HepG2 (cell line): Measurements from ENCODE around the gene PLSCR4. TPM values are rescaled to one million over a fixed set of nuclear protein-coding genes. Genes with fewer than 3 reads are reported as not detected.
A peak's percentile ranks its signal among the peaks of the same experiment; 100 is the strongest.

Source experiments
- FLYWCH1 ChIP-seq: sonication (generic); formaldehyde crosslinking; IDR thresholded peaks from 2 replicates; pipeline ENCODE4 v1.8.1; 2023; ENCODE audit warnings: mild to moderate bottlenecking, missing genetic modification reagents
- GFI1 ChIP-seq: sonication (generic); formaldehyde crosslinking; IDR thresholded peaks from 2 replicates; pipeline ENCODE4 v1.5.0; 2020; ENCODE audit warnings: missing genetic modification reagents, mild to moderate bottlenecking, borderline replicate concordance
- KAT8 ChIP-seq: IDR thresholded peaks from 2 replicates; pipeline ENCODE4 v1.6.1; 2016; ENCODE audit warnings: missing genetic modification reagents, missing compliant biosample characterization
- MAFF ChIP-seq: IDR thresholded peaks from 2 replicates; pipeline ENCODE4 v1.6.1; 2011; ENCODE audit warnings: low read depth, low read length, improper control_type of control experiment
- MBD4 ChIP-seq: IDR thresholded peaks from 2 replicates; pipeline ENCODE4 v1.6.1; 2012; ENCODE audit warnings: low read length, inconsistent platforms, borderline replicate concordance
- RARG ChIP-seq: sonication (generic); formaldehyde crosslinking; IDR thresholded peaks from 2 replicates; pipeline ENCODE4 v1.4.0; 2020; ENCODE audit warnings: low read depth, mild to moderate bottlenecking, missing genetic modification reagents
- RBM22 ChIP-seq: fragments of 200-400 bp; formaldehyde crosslinking; optimal IDR thresholded peaks from 2 replicates; pipeline ENCODE3; 2017; ENCODE audit warnings: mild to moderate bottlenecking, low read length, moderate library complexity
- SRSF1 ChIP-seq: fragments of 200-400 bp; formaldehyde crosslinking; optimal IDR thresholded peaks from 2 replicates; pipeline ENCODE3; 2017; ENCODE audit warnings: mild to moderate bottlenecking, low read depth, low read length, moderate library complexity
- YY1 ChIP-seq: IDR thresholded peaks from 2 replicates; pipeline ENCODE4 v1.6.1; 2011; ENCODE audit warnings: low read length, low read depth, moderate library complexity, mild to moderate bottlenecking; ENCODE audit not compliant: insufficient read depth, insufficient replicate concordance
- ZFP37 ChIP-seq: sonication (generic); formaldehyde crosslinking; IDR thresholded peaks from 2 replicates; pipeline ENCODE4 v1.4.0; 2020; ENCODE audit warnings: missing genetic modification reagents, borderline replicate concordance
- ZNF598 ChIP-seq: sonication (generic); formaldehyde crosslinking; IDR thresholded peaks from 2 replicates; pipeline ENCODE4 v1.5.1; 2020; ENCODE audit warnings: mild to moderate bottlenecking, missing genetic modification reagents, borderline replicate concordance
- ZNF790 ChIP-seq: sonication (generic); formaldehyde crosslinking; IDR thresholded peaks from 2 replicates; pipeline ENCODE4 v1.8.0; 2022; ENCODE audit warnings: missing genetic modification reagents, mild to moderate bottlenecking, borderline replicate concordance
- ZSCAN21 ChIP-seq: sonication (generic); formaldehyde crosslinking; IDR thresholded peaks from 2 replicates; pipeline ENCODE4 v1.8.0; 2022; ENCODE audit warnings: mild to moderate bottlenecking, missing genetic modification reagents, moderate library complexity, borderline replicate concordance
- polyA plus RNA-seq, 8 experiments: library from polyadenylated mRNA; depleted of rRNA in 3 of 8; stranded (reverse) in 7 of 8; unstranded in 1 of 8; fragments of >200 nt; fragmentation: Illumina TruSeq in 4 of 8; extraction: Trizol in 4 of 8; gene quantifications; 2 replicates each; pipeline versions ENCODE4 v1.2.1 to v1.2.3, GENCODE V29; 2011 to 2016; ENCODE audit warnings: low read depth in 4 of 8, missing spikeins in 1 of 8, mixed read lengths in 1 of 8; ENCODE audit not compliant: insufficient read depth in 1 of 8
- total RNA-seq, 5 experiments: library from RNA; depleted of rRNA; stranded (reverse); fragments of >200 nt; fragmentation: Illumina TruSeq; extraction: Trizol; gene quantifications; 2 replicates each; pipeline ENCODE4 v1.2.3, GENCODE V29; 2016; ENCODE audit warnings: low read depth in 1 of 5
- TF ChIP-seq, protein P1 (sequence below): sonication (generic); formaldehyde crosslinking; IDR thresholded peaks from 2 replicates; pipeline ENCODE4 v1.8.1; 2023; ENCODE audit warnings: mild to moderate bottlenecking, missing genetic modification reagents
- TF ChIP-seq, protein P2 (sequence below): IDR thresholded peaks from 2 replicates; pipeline ENCODE4 v1.6.1; 2016; ENCODE audit warnings: low read depth, control low read depth
- TF ChIP-seq, protein P3 (sequence below): sonication (generic); formaldehyde crosslinking; IDR thresholded peaks from 2 replicates; pipeline ENCODE4 v1.9.0; 2021; ENCODE audit warnings: mild to moderate bottlenecking, missing genetic modification reagents
- TF ChIP-seq, protein P4 (sequence below): sonication (generic); formaldehyde crosslinking; conservative IDR thresholded peaks from 2 replicates; pipeline ENCODE4 v1.4.0; 2020; ENCODE audit warnings: missing genetic modification reagents

Gene PLSCR4
- total and polyA plus RNA-seq, 2 of the 13 experiments (the other 11 are each of a cell fraction or from before 2014, with no cell fraction given), result 1.5 to 59.0 TPM

DNA sequence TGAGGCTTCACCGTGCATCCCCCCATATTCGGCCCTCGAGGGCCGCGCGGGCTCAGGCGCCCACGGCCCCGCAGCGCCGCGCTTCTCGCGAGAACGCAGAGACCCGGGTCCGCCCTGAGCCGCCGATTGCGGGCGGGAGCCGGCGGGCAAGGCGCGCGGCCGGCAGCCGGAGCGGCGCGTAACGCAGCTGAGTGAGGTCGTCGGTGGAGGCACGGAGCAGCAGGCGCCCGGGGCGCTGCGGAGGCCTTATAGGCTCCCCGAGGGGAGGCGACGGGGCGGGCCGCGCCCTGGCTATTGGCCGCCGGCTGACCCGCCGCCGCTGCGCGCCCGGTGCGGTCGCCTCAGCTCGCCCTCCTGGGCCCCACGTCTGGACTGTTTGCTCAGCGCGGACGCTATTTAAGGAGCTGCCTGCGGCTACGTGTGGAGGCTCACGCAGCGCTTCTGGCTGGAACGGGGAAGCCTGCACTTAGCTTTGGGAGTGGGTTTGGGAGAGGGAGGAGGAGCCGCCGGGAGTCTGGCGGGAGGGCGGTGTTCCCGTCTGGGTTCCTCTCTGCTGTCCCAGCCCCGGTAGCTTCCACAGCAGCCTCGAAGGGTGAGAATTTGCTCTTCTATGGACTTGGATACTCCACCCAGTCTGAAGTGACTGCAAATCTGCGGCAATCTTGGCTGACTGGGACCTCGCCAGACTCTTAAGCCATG lies 89.8 kb downstream of the PLSCR4 start, which contains the start of gene PLOD2 (continued):
- TF ChIP-seq ZSCAN21 (CRISPR knock-in tag) (peak; percentile 52; the same call in 1 of the 2 replicates), FLYWCH1 (CRISPR knock-in tag) (no peak), RARG (CRISPR knock-in tag) (no peak), YY1 (peak; percentile 78), ZFP37 (no peak; the same call in 1 of the 2 replicates), ZNF790 (CRISPR knock-in tag) (peak; percentile 96; the same call in 1 of the 2 replicates), GFI1 (CRISPR knock-in tag) (no peak; the same call in 1 of the 2 replicates), MAFF (no peak), MBD4 (no peak), ZNF598 (no peak), RBM22 (peak; percentile 25), SRSF1 (no peak), KAT8 (peak; percentile 46; the same call in 1 of the 2 replicates)
- TF ChIP-seq, protein P1, sequence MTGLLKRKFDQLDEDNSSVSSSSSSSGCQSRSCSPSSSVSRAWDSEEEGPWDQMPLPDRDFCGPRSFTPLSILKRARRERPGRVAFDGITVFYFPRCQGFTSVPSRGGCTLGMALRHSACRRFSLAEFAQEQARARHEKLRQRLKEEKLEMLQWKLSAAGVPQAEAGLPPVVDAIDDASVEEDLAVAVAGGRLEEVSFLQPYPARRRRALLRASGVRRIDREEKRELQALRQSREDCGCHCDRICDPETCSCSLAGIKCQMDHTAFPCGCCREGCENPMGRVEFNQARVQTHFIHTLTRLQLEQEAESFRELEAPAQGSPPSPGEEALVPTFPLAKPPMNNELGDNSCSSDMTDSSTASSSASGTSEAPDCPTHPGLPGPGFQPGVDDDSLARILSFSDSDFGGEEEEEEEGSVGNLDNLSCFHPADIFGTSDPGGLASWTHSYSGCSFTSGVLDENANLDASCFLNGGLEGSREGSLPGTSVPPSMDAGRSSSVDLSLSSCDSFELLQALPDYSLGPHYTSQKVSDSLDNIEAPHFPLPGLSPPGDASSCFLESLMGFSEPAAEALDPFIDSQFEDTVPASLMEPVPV (CRISPR knock-in tag), result peak; percentile 95
- TF ChIP-seq, protein P2, sequence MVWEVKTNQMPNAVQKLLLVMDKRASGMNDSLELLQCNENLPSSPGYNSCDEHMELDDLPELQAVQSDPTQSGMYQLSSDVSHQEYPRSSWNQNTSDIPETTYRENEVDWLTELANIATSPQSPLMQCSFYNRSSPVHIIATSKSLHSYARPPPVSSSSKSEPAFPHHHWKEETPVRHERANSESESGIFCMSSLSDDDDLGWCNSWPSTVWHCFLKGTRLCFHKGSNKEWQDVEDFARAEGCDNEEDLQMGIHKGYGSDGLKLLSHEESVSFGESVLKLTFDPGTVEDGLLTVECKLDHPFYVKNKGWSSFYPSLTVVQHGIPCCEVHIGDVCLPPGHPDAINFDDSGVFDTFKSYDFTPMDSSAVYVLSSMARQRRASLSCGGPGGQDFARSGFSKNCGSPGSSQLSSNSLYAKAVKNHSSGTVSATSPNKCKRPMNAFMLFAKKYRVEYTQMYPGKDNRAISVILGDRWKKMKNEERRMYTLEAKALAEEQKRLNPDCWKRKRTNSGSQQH, result no peak; the same call in 1 of the 2 replicates
- TF ChIP-seq, protein P3, sequence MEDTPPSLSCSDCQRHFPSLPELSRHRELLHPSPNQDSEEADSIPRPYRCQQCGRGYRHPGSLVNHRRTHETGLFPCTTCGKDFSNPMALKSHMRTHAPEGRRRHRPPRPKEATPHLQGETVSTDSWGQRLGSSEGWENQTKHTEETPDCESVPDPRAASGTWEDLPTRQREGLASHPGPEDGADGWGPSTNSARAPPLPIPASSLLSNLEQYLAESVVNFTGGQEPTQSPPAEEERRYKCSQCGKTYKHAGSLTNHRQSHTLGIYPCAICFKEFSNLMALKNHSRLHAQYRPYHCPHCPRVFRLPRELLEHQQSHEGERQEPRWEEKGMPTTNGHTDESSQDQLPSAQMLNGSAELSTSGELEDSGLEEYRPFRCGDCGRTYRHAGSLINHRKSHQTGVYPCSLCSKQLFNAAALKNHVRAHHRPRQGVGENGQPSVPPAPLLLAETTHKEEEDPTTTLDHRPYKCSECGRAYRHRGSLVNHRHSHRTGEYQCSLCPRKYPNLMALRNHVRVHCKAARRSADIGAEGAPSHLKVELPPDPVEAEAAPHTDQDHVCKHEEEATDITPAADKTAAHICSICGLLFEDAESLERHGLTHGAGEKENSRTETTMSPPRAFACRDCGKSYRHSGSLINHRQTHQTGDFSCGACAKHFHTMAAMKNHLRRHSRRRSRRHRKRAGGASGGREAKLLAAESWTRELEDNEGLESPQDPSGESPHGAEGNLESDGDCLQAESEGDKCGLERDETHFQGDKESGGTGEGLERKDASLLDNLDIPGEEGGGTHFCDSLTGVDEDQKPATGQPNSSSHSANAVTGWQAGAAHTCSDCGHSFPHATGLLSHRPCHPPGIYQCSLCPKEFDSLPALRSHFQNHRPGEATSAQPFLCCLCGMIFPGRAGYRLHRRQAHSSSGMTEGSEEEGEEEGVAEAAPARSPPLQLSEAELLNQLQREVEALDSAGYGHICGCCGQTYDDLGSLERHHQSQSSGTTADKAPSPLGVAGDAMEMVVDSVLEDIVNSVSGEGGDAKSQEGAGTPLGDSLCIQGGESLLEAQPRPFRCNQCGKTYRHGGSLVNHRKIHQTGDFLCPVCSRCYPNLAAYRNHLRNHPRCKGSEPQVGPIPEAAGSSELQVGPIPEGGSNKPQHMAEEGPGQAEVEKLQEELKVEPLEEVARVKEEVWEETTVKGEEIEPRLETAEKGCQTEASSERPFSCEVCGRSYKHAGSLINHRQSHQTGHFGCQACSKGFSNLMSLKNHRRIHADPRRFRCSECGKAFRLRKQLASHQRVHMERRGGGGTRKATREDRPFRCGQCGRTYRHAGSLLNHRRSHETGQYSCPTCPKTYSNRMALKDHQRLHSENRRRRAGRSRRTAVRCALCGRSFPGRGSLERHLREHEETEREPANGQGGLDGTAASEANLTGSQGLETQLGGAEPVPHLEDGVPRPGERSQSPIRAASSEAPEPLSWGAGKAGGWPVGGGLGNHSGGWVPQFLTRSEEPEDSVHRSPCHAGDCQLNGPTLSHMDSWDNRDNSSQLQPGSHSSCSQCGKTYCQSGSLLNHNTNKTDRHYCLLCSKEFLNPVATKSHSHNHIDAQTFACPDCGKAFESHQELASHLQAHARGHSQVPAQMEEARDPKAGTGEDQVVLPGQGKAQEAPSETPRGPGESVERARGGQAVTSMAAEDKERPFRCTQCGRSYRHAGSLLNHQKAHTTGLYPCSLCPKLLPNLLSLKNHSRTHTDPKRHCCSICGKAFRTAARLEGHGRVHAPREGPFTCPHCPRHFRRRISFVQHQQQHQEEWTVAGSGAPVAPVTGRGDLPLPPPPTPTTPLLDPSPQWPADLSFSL, result no peak
- TF ChIP-seq, protein P4, sequence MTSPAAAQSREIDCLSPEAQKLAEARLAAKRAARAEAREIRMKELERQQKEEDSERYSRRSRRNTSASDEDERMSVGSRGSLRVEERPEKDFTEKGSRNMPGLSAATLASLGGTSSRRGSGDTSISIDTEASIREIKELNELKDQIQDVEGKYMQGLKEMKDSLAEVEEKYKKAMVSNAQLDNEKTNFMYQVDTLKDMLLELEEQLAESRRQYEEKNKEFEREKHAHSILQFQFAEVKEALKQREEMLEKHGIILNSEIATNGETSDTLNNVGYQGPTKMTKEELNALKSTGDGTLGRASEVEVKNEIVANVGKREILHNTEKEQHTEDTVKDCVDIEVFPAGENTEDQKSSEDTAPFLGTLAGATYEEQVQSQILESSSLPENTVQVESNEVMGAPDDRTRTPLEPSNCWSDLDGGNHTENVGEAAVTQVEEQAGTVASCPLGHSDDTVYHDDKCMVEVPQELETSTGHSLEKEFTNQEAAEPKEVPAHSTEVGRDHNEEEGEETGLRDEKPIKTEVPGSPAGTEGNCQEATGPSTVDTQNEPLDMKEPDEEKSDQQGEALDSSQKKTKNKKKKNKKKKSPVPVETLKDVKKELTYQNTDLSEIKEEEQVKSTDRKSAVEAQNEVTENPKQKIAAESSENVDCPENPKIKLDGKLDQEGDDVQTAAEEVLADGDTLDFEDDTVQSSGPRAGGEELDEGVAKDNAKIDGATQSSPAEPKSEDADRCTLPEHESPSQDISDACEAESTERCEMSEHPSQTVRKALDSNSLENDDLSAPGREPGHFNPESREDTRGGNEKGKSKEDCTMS (CRISPR knock-in tag), result no peak
